SK-N-SH (cell line): ENCODE results near the gene C6orf118. TPM values are rescaled to one million over a fixed set of nuclear protein-coding genes. Genes with fewer than 3 reads are reported as not detected.

Experiments
- CTCF ChIA-PET: fragments of 300-600, 350-600 bp; formaldehyde crosslinking; extraction: SDS; loops from one replicate; lab custom pipeline; 2021; lab: Yijun Ruan, JAX
- POLR2A ChIA-PET: fragments of 350-600 bp; sonication (Branson Sonifier 250); formaldehyde crosslinking; extraction: SDS; loops from one replicate; lab custom pipeline; 2020; ENCODE audit warnings: antibody characterized with exemption, inconsistent platforms; lab: Yijun Ruan, JAX
- DNase-seq: peaks from one replicate; pipeline ENCODE4 v3.0.0; 2012
- H2AFZ ChIP-seq: fragments of 200-600 bp; sonication (generic); 2 replicates; pipeline ENCODE4 v1.8.1; 2016; ENCODE audit warnings: antibody characterized with exemption, mild to moderate bottlenecking, low read depth
- H3F3A ChIP-seq: fragments of 200-600 bp; sonication (generic); replicated peaks from 2 replicates; pipeline ENCODE3; 2016; ENCODE audit warnings: antibody characterized with exemption, mild to moderate bottlenecking; ENCODE audit not compliant: insufficient read depth
- H3K27ac ChIP-seq, 2 experiments: fragments of 200-500 bp in 1 of 2; fragments of 200-600 bp in 1 of 2; sonication (Bioruptor generic) in 1 of 2; sonication (generic), shearing (Covaris generic) in 1 of 2; 2 replicates each; pipeline versions ENCODE4 v1.5.1 to v1.6.1; 2014 to 2016; ENCODE audit warnings: low read depth in 2 of 2, inconsistent platforms in 1 of 2, low read length in 1 of 2, mild to moderate bottlenecking in 1 of 2, mixed read lengths in 1 of 2
- H3K27me3 ChIP-seq: fragments of 200-600 bp; sonication (generic), shearing (Covaris generic); 2 replicates; pipeline ENCODE4 v1.6.1; 2016; ENCODE audit warnings: mixed run types; ENCODE audit not compliant: insufficient read depth
- H3K36me3 ChIP-seq, 2 experiments: fragments of 200-500 bp in 1 of 2; fragments of 200-600 bp in 1 of 2; sonication (Bioruptor generic) in 1 of 2; sonication (generic) in 1 of 2; replicated peaks in 1 of 2; 2 replicates each; pipeline versions ENCODE3 to v1.5.1; 2014 to 2016; ENCODE audit warnings: low read length in 1 of 2, mild to moderate bottlenecking in 1 of 2; ENCODE audit not compliant: insufficient read depth in 2 of 2, control insufficient read depth in 1 of 2
- H3K4me1 ChIP-seq, 2 experiments: fragments of 200-500 bp in 1 of 2; fragments of 200-600 bp in 1 of 2; sonication (Bioruptor generic) in 1 of 2; sonication (generic), shearing (Covaris generic) in 1 of 2; 2 replicates each; pipeline versions ENCODE4 v1.5.1 to v1.6.1; 2014 to 2016; ENCODE audit warnings: low read depth in 1 of 2, low read length in 1 of 2, mixed run types in 1 of 2; ENCODE audit not compliant: insufficient read depth in 2 of 2, control insufficient read depth in 1 of 2
- H3K4me2 ChIP-seq: fragments of 200-600 bp; sonication (generic), shearing (Covaris generic); 2 replicates; pipeline ENCODE4 v1.6.1; 2017; ENCODE audit warnings: mixed run types
- H3K4me3 ChIP-seq, 2 experiments: fragments of 200-500 bp in 1 of 2; fragments of 200-600 bp in 1 of 2; sonication (Bioruptor generic) in 1 of 2; sonication (generic), shearing (Covaris generic) in 1 of 2; 2 replicates each; pipeline versions ENCODE4 v1.5.1 to v1.8.1; 2014 to 2016; ENCODE audit warnings: low read depth in 2 of 2, inconsistent platforms in 1 of 2, low read length in 1 of 2, mild to moderate bottlenecking in 1 of 2, mixed read lengths in 1 of 2, moderate library complexity in 1 of 2
- H3K79me2 ChIP-seq: fragments of 200-600 bp; sonication (generic); 2 replicates; pipeline ENCODE4 v1.8.1; 2017; ENCODE audit warnings: mild to moderate bottlenecking; ENCODE audit not compliant: insufficient read depth
- H3K9ac ChIP-seq: fragments of 200-600 bp; sonication (generic); 2 replicates; pipeline ENCODE4 v1.6.1; 2017; ENCODE audit warnings: mixed run types
- H3K9me2 ChIP-seq: fragments of 200-600 bp; sonication (generic); 2 replicates; pipeline ENCODE4 v1.6.1; 2017; ENCODE audit warnings: mixed run types
- H3K9me3 ChIP-seq: fragments of 200-600 bp; sonication (generic); 2 replicates; pipeline ENCODE4 v1.6.1; 2017; ENCODE audit warnings: mixed run types, mild to moderate bottlenecking, moderate library complexity
- H4K20me1 ChIP-seq: fragments of 200-600 bp; sonication (generic); 2 replicates; pipeline ENCODE4 v1.6.1; 2017; ENCODE audit warnings: mild to moderate bottlenecking, mixed run types; ENCODE audit not compliant: insufficient read depth
- CHD2 ChIP-seq: fragments of 150-350 bp; IDR thresholded peaks from 2 replicates; pipeline ENCODE4 v1.6.1; 2018; ENCODE audit warnings: low read length; ENCODE audit not compliant: partially characterized antibody
- FOXJ3 ChIP-seq: sonication (generic); formaldehyde crosslinking; IDR thresholded peaks from 2 replicates; pipeline ENCODE4 v1.5.1; 2020; ENCODE audit warnings: mild to moderate bottlenecking, missing genetic modification reagents
- GABPA ChIP-seq: IDR thresholded peaks from 2 replicates; pipeline ENCODE4 v1.4.0; 2012; ENCODE audit warnings: low read depth, mild to moderate bottlenecking
- JUND ChIP-seq: IDR thresholded peaks from 2 replicates; pipeline ENCODE4 v1.4.0; 2012
- NRF1 ChIP-seq: IDR thresholded peaks from 2 replicates; pipeline ENCODE4 v1.6.1; 2012; ENCODE audit warnings: low read depth, mild to moderate bottlenecking, low read length
- RAD21 ChIP-seq: IDR thresholded peaks from 2 replicates; pipeline ENCODE4 v1.6.1; 2012; ENCODE audit warnings: mild to moderate bottlenecking, low read length
- RFX5 ChIP-seq: IDR thresholded peaks from 2 replicates; pipeline ENCODE4 v1.6.1; 2012; ENCODE audit warnings: mild to moderate bottlenecking, improper control_type of control experiment, low read length
- SIN3A ChIP-seq: IDR thresholded peaks from 2 replicates; pipeline ENCODE4 v1.6.1; 2012; ENCODE audit warnings: low read depth, mild to moderate bottlenecking, low read length, moderate library complexity, borderline replicate concordance
- WGBS: methylation state at CpG from one replicate; pipeline ENCODE4 v1.1.6; 2017; ENCODE audit warnings: low lambda C conversion rate; 5-methylcytosine and 5-hydroxymethylcytosine counted together
- polyA plus RNA-seq, 3 experiments: library from polyadenylated mRNA; depleted of rRNA; stranded (reverse); fragments of >200 nt; gene quantifications; 2 replicates each; pipeline ENCODE4 v1.2.3, GENCODE V29; 2012
- TF ChIP-seq, protein P1 (sequence below): fragments of 200-600 bp; sonication (generic); IDR thresholded peaks from 2 replicates; pipeline ENCODE4 v1.6.1; 2017; ENCODE audit warnings: antibody characterized with exemption, mild to moderate bottlenecking, moderate library complexity
- TF ChIP-seq, protein P2 (sequence below): IDR thresholded peaks from 2 replicates; pipeline ENCODE4 v1.6.1; 2012; ENCODE audit warnings: mild to moderate bottlenecking, low read depth, low read length, moderate library complexity
- TF ChIP-seq, protein P3 (sequence below): IDR thresholded peaks from 2 replicates; pipeline ENCODE4 v1.4.0; 2012; ENCODE audit warnings: low read depth

Gene C6orf118
- polyA plus RNA-seq, 1 of the 3 experiments (the other 2 are of a cell fraction) = not detected

DNA sequence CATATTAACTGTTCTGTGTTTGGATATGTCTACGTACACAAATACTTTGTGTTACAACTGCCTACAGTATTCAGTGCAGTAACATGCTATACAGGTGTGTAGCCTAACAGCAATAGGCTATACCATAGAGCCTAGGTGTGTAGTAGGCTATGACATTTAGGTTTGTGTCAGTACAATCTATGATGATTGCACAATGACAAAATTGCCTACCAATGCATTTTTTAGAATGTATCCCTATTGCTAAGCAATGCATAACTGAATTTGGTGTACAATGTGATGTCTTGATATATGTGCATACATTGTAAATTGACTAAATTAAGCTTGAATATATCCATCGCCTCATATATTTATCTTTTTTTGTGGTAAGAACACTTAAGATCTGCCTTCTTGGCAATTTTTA is 48.9 kb downstream of the C6orf118 start (continued):
- TF ChIP-seq, protein P1, sequence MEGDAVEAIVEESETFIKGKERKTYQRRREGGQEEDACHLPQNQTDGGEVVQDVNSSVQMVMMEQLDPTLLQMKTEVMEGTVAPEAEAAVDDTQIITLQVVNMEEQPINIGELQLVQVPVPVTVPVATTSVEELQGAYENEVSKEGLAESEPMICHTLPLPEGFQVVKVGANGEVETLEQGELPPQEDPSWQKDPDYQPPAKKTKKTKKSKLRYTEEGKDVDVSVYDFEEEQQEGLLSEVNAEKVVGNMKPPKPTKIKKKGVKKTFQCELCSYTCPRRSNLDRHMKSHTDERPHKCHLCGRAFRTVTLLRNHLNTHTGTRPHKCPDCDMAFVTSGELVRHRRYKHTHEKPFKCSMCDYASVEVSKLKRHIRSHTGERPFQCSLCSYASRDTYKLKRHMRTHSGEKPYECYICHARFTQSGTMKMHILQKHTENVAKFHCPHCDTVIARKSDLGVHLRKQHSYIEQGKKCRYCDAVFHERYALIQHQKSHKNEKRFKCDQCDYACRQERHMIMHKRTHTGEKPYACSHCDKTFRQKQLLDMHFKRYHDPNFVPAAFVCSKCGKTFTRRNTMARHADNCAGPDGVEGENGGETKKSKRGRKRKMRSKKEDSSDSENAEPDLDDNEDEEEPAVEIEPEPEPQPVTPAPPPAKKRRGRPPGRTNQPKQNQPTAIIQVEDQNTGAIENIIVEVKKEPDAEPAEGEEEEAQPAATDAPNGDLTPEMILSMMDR = no peak

DNA sequence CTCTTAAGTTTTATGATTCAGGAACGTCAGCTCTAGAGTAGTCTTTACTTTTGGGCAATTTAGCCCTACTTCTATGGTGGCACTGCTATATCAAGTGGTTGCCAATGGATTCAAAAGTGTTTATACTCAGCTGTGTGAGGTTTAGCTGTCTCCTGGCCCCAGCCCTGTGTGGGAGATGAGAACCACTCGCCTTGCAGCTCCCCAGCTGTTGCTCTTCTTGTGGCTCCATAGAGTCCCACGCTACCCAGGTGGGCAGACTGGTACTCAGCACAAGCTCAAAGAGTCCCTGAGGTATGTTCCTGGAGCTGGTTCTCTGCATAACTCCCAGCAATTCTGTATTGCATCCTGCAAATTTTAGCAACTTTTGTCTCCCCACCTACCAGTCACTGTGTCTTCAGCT is 59.6 kb downstream of the C6orf118 start:
- H3K36me3 ChIP-seq = no peaks in the 10 kb centered on the region
- ChIA-PET CTCF (interaction anchor here (1.3 kb wide), 1 partner anchor 18 kb away, joined by 3 read pairs; no protein-coding TSS in a partner anchor), POLR2A (no interaction called here)
- no peaks in the 10 kb centered on the region for H3K9me2 ChIP-seq
- no peak for DNase-seq
- no peak overlapping the region for H2AFZ ChIP-seq
- H3K4me1 ChIP-seq = no peaks in the 10 kb centered on the region
- H3K9ac ChIP-seq = no peak overlapping the region
- TF ChIP-seq, protein P2, sequence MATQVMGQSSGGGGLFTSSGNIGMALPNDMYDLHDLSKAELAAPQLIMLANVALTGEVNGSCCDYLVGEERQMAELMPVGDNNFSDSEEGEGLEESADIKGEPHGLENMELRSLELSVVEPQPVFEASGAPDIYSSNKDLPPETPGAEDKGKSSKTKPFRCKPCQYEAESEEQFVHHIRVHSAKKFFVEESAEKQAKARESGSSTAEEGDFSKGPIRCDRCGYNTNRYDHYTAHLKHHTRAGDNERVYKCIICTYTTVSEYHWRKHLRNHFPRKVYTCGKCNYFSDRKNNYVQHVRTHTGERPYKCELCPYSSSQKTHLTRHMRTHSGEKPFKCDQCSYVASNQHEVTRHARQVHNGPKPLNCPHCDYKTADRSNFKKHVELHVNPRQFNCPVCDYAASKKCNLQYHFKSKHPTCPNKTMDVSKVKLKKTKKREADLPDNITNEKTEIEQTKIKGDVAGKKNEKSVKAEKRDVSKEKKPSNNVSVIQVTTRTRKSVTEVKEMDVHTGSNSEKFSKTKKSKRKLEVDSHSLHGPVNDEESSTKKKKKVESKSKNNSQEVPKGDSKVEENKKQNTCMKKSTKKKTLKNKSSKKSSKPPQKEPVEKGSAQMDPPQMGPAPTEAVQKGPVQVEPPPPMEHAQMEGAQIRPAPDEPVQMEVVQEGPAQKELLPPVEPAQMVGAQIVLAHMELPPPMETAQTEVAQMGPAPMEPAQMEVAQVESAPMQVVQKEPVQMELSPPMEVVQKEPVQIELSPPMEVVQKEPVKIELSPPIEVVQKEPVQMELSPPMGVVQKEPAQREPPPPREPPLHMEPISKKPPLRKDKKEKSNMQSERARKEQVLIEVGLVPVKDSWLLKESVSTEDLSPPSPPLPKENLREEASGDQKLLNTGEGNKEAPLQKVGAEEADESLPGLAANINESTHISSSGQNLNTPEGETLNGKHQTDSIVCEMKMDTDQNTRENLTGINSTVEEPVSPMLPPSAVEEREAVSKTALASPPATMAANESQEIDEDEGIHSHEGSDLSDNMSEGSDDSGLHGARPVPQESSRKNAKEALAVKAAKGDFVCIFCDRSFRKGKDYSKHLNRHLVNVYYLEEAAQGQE = no peak
- TF ChIP-seq, protein P3, sequence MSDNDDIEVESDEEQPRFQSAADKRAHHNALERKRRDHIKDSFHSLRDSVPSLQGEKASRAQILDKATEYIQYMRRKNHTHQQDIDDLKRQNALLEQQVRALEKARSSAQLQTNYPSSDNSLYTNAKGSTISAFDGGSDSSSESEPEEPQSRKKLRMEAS = no peak
- TF ChIP-seq NRF1 (no peak), GABPA (no peak), RFX5 (no peak)
- no peaks in the 10 kb centered on the region for H4K20me1 ChIP-seq
- H3K9me3 ChIP-seq = no peaks in the 10 kb centered on the region
- WGBS = 8% methylated on average over 3 of the region's 3 CpGs
- H3K79me2 ChIP-seq = no peaks in the 10 kb centered on the region
- H3K4me3 ChIP-seq = no peak overlapping the region
- H3K27me3 ChIP-seq = no peaks in the 10 kb centered on the region
- H3K4me2 ChIP-seq = no peak overlapping the region
- H3F3A ChIP-seq = no peaks in the 10 kb centered on the region
- no peak overlapping the region for H3K27ac ChIP-seq

DNA sequence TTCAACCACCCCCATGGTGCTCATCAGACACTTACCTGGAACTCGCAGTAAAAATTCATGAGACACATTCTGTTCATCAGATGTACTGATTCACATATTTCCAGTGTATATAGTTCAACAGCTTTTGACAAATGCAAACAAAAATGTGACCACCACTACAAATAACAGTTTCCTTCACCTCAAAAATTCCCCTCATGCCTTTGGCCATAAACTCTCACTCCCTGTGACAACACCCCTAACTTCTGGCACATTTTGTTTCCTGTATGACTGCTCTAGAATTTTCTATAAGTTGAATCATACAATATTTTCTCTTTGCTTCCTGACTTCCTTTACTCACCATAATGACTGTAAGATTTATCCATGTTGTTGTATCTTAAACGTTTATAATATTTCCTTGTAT is 63.7 kb downstream of the C6orf118 start:
- Histone ChIP-seq H3K4me3 (no peak overlapping the region), H3F3A (no peaks in the 10 kb centered on the region), H3K27me3 (no peaks in the 10 kb centered on the region), H3K36me3 (no peaks in the 10 kb centered on the region), H3K27ac (no peak overlapping the region), H3K9me2 (no peaks in the 10 kb centered on the region), H3K9ac (no peak overlapping the region), H3K4me2 (no peak overlapping the region), H4K20me1 (no peaks in the 10 kb centered on the region), H2AFZ (no peak overlapping the region), H3K79me2 (no peaks in the 10 kb centered on the region), H3K4me1 (no peaks in the 10 kb centered on the region), H3K9me3 (no peaks in the 10 kb centered on the region)
- no peak for DNase-seq
- WGBS = 16% methylated on average over 2 of the region's 2 CpGs
- TF ChIP-seq CHD2 (no peak), RFX5 (no peak), FOXJ3 (CRISPR knock-in tag) (no peak), SIN3A (no peak), JUND (no peak), RAD21 (no peak)
- CTCF ChIA-PET = interaction anchor here (0.5 to 2.0 kb wide), 4 partner anchors 21 to 614 kb away, joined by 3 to 8 read pairs (median 4); no protein-coding TSS in a partner anchor
- POLR2A ChIA-PET = no interaction called here
